K562 (cell line): ENCODE results near the gene ACOT7. TPM values are rescaled to one million over a fixed set of nuclear protein-coding genes. Genes with fewer than 3 reads are reported as not detected.

Source experiments
- AFF4 ChIP-seq: sonication (generic); formaldehyde crosslinking; IDR thresholded peaks from 2 replicates; pipeline ENCODE4 v1.8.0; 2023; ENCODE audit warnings: mild to moderate bottlenecking, missing genetic modification reagents
- DACH1 ChIP-seq: fragments of 450-650 bp; IDR thresholded peaks from 2 replicates; pipeline ENCODE4 v1.6.1; 2018; ENCODE audit not compliant: partially characterized antibody
- FOXK1 ChIP-seq: sonication (generic); formaldehyde crosslinking; IDR thresholded peaks from 2 replicates; pipeline ENCODE4 v1.8.0; 2022; ENCODE audit warnings: missing genetic modification reagents, mild to moderate bottlenecking, borderline replicate concordance
- HDAC1 ChIP-seq, 2 experiments: fragments of 450-650 bp; IDR thresholded peaks; 2 replicates each; pipeline ENCODE4 v1.6.1; 2016 to 2017; ENCODE audit warnings: inconsistent platforms in 1 of 2, mild to moderate bottlenecking in 1 of 2, moderate library complexity in 1 of 2
- HMG20A ChIP-seq: fragments of 450-650 bp; formaldehyde crosslinking; conservative IDR thresholded peaks from 2 replicates; pipeline ENCODE4 v1.4.0; 2020; ENCODE audit warnings: mild to moderate bottlenecking, mixed read lengths
- HOXB6 ChIP-seq: fragments of 250-450 bp; sonication (Bioruptor Pico); IDR thresholded peaks from 2 replicates; pipeline ENCODE4 v1.5.1; 2022; ENCODE audit warnings: mild to moderate bottlenecking, borderline replicate concordance
- SMAD4 ChIP-seq: fragments of 250-450 bp; sonication (Bioruptor Pico); conservative IDR thresholded peaks from 2 replicates; pipeline ENCODE4 v1.8.0; 2021; ENCODE audit warnings: inconsistent platforms, mild to moderate bottlenecking, moderate library complexity
- ZNF253 ChIP-seq: fragments of 250-450 bp; sonication (Bioruptor Pico); conservative IDR thresholded peaks from 2 replicates; pipeline ENCODE4 v1.6.1; 2021; ENCODE audit warnings: mild to moderate bottlenecking
- polyA plus RNA-seq, 8 experiments: library from polyadenylated mRNA; depleted of rRNA in 4 of 8; stranded (reverse) in 5 of 8; unstranded in 3 of 8; fragments of >200 nt; fragmentation: Nextera tagmentation in 2 of 8; fragmentation: Illumina TruSeq in 1 of 8; extraction: Ambion mirVana in 2 of 8; extraction: Trizol in 1 of 8; gene quantifications; 2 replicates each; pipeline versions ENCODE4 v1.2.1 to v1.2.3, GENCODE V29; 2011 to 2014; ENCODE audit warnings: inconsistent platforms in 1 of 8, missing spikeins in 1 of 8
- total RNA-seq, 7 experiments: library from RNA; depleted of rRNA in 6 of 7; stranded (reverse); fragments of >200 nt in 6 of 7; fragmentation: Illumina TruSeq in 2 of 7; extraction: Trizol in 2 of 7; gene quantifications; 2 replicates each; pipeline versions ENCODE4 v1.2.1 to v1.2.3, GENCODE V29; 2011 to 2021; ENCODE audit warnings: low replicate concordance in 1 of 7
- TF ChIP-seq, protein P1 (sequence below): fragments of 450-650 bp; formaldehyde crosslinking; IDR thresholded peaks from 2 replicates; pipeline ENCODE4 v1.4.0; 2020; ENCODE audit warnings: mild to moderate bottlenecking
- TF ChIP-seq, protein P2 (sequence below): sonication (generic); formaldehyde crosslinking; IDR thresholded peaks from 2 replicates; pipeline ENCODE4 v1.8.0; 2022; ENCODE audit warnings: mild to moderate bottlenecking, missing genetic modification reagents
- TF ChIP-seq, protein P3 (sequence below), 2 experiments: fragments of 450-650 bp in 1 of 2; IDR thresholded peaks; 2 replicates each; pipeline ENCODE4 v1.6.1; 2011 to 2017; ENCODE audit warnings: low read depth in 2 of 2, antibody characterized with exemption in 1 of 2, borderline replicate concordance in 1 of 2, low read length in 1 of 2, mild to moderate bottlenecking in 1 of 2, mixed read lengths in 1 of 2; ENCODE audit not compliant: control insufficient read depth in 1 of 2

The ACOT7 gene
- total and polyA plus RNA-seq, 9 of the 15 experiments (the other 6 are each of a cell fraction or from before 2014, with no cell fraction given) = 7.0 to 92.6 (median 37.2) TPM

DNA sequence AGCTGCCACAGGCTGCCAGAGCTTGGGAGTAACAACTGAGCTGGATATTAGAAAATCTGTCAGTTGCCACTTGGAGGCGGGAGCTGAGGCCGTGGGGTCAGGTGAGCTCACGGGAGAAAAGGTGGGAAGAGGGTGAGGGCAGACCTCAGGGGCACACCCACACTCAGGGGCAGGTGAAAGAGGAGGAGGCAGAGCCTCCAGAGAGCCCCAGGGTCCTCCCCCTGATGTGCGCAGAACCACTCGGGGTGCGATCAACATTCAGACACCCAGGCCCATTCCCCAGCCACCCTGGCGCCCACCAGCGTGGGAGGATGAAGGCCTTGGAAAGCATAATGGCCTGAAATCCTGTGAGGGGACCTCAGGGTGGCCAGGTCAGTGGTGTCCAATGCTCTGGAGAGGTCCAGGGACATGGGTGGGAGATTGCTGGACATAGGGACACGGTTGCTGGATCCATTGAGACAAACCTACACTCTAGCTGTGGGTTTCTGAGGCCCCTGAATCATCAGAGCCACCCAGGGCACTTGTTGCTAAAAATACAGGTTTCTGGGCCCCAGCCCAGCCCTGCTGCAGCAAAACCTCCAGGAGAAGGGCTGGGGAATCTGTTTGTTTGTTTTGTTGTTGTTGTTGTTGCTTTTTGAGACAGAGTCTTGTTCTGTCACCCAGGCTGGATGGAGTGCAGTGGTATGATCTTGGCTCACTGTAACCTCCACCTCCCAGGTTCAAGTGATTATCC, 83.3 kb downstream of the ACOT7 start (continued):
- TF ChIP-seq SMAD4 (CRISPR knock-in tag) (no peak), AFF4 (CRISPR knock-in tag) (no peak), DACH1 (no peak), HMG20A (CRISPR knock-in tag) (no peak), FOXK1 (no peak), HOXB6 (CRISPR knock-in tag) (no peak), ZNF253 (CRISPR knock-in tag) (no peak), HDAC1 (IDR thresholded peaks at IDR 0.05) (no peak)
- TF ChIP-seq, protein P1, sequence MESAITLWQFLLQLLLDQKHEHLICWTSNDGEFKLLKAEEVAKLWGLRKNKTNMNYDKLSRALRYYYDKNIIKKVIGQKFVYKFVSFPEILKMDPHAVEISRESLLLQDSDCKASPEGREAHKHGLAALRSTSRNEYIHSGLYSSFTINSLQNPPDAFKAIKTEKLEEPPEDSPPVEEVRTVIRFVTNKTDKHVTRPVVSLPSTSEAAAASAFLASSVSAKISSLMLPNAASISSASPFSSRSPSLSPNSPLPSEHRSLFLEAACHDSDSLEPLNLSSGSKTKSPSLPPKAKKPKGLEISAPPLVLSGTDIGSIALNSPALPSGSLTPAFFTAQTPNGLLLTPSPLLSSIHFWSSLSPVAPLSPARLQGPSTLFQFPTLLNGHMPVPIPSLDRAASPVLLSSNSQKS (CRISPR knock-in tag) = no peak
- TF ChIP-seq, protein P2, sequence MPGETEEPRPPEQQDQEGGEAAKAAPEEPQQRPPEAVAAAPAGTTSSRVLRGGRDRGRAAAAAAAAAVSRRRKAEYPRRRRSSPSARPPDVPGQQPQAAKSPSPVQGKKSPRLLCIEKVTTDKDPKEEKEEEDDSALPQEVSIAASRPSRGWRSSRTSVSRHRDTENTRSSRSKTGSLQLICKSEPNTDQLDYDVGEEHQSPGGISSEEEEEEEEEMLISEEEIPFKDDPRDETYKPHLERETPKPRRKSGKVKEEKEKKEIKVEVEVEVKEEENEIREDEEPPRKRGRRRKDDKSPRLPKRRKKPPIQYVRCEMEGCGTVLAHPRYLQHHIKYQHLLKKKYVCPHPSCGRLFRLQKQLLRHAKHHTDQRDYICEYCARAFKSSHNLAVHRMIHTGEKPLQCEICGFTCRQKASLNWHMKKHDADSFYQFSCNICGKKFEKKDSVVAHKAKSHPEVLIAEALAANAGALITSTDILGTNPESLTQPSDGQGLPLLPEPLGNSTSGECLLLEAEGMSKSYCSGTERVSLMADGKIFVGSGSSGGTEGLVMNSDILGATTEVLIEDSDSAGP (CRISPR knock-in tag) = no peak
- TF ChIP-seq, protein P3, sequence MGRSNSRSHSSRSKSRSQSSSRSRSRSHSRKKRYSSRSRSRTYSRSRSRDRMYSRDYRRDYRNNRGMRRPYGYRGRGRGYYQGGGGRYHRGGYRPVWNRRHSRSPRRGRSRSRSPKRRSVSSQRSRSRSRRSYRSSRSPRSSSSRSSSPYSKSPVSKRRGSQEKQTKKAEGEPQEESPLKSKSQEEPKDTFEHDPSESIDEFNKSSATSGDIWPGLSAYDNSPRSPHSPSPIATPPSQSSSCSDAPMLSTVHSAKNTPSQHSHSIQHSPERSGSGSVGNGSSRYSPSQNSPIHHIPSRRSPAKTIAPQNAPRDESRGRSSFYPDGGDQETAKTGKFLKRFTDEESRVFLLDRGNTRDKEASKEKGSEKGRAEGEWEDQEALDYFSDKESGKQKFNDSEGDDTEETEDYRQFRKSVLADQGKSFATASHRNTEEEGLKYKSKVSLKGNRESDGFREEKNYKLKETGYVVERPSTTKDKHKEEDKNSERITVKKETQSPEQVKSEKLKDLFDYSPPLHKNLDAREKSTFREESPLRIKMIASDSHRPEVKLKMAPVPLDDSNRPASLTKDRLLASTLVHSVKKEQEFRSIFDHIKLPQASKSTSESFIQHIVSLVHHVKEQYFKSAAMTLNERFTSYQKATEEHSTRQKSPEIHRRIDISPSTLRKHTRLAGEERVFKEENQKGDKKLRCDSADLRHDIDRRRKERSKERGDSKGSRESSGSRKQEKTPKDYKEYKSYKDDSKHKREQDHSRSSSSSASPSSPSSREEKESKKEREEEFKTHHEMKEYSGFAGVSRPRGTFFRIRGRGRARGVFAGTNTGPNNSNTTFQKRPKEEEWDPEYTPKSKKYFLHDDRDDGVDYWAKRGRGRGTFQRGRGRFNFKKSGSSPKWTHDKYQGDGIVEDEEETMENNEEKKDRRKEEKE (IDR thresholded peaks at IDR 0.05; ENCODE audit: borderline replicate concordance in 1 of 2, control insufficient read depth in 1 of 2, low read depth in 2 of 2, low read length in 1 of 2) = no peak
- TF ChIP-seq, all 486 proteins: peak for 0
